Endothelial cell of hepatic sinusoid (primary cell): ENCODE data around the gene NRP1.
"Not testable (repeated sequence)": the region's sequence is repeated elsewhere in the genome, so short reads cannot be mapped to it uniquely, and the experiment has no call there.

Experiments
- in situ Hi-C: cut with HindIII; loops from 2 replicates; pipeline ENCODE4 v1.10.0; 2017; ENCODE audit warnings: low sequenced_read_pairs

The NRP1 gene

GRCh38 chr10:33325929-33326328 lies 8.5 kb downstream of the NRP1 start:
- in situ Hi-C loops = no loop called here

- in situ Hi-C loops = no loop called here
Observed at GRCh38 chr10:33323721-33324120, 10.7 kb downstream of the NRP1 start.

- in situ Hi-C loops = no loop called here
Observed at GRCh38 chr10:33321516-33321915, 13.0 kb downstream of the NRP1 start.

GRCh38 chr10:33320288-33320687 lies 14.2 kb downstream of the NRP1 start:
- in situ Hi-C loops = no loop called here

GRCh38 chr10:33315891-33316290 lies 18.6 kb downstream of the NRP1 start:
- in situ Hi-C loops = loop anchor here (5.0 kb wide), 1 partner anchor 59 kb away; no protein-coding TSS in a partner anchor

- in situ Hi-C loops = loop anchor here (5.0 kb wide), 1 partner anchor 58 kb away; no protein-coding TSS in a partner anchor
Observed at GRCh38 chr10:33314811-33315561, 19.5 kb downstream of the NRP1 start.

- in situ Hi-C loops = no loop called here
Observed at GRCh38 chr10:33311640-33312039, 22.8 kb downstream of the NRP1 start.

GRCh38 chr10:33310853-33311252 lies 23.6 kb downstream of the NRP1 start:
- in situ Hi-C loops = no loop called here

- in situ Hi-C loops = no loop called here
Observed at GRCh38 chr10:33309406-33309805, 25.1 kb downstream of the NRP1 start.

- in situ Hi-C loops = no loop called here
Observed at GRCh38 chr10:33307835-33308234, 26.6 kb downstream of the NRP1 start.

GRCh38 chr10:33306701-33307519 lies 27.6 kb downstream of the NRP1 start:
- in situ Hi-C loops = no loop called here

- in situ Hi-C loops = no loop called here
Observed at GRCh38 chr10:33306126-33306525, 28.3 kb downstream of the NRP1 start.

- in situ Hi-C loops = no loop called here
Observed at GRCh38 chr10:33304423-33305225, 29.8 kb downstream of the NRP1 start.

- in situ Hi-C loops = no loop called here
Observed at GRCh38 chr10:33303988-33304387, 30.5 kb downstream of the NRP1 start.

- in situ Hi-C loops = no loop called here
Observed at GRCh38 chr10:33302208-33302829, 32.1 kb downstream of the NRP1 start.

GRCh38 chr10:33301097-33301789 lies 33.2 kb downstream of the NRP1 start:
- in situ Hi-C loops = no loop called here

- in situ Hi-C loops = not testable (repeated sequence)
Observed at GRCh38 chr10:33300544-33300943, 33.9 kb downstream of the NRP1 start.

GRCh38 chr10:33298893-33299292 lies 35.6 kb downstream of the NRP1 start:
- in situ Hi-C loops = no loop called here

GRCh38 chr10:33298110-33298509 lies 36.4 kb downstream of the NRP1 start:
- in situ Hi-C loops = no loop called here

- in situ Hi-C loops = no loop called here
Observed at GRCh38 chr10:33295851-33296250, 38.6 kb downstream of the NRP1 start.
